Measurements from ENCODE around the gene HOPX. TPM values are rescaled to one million over a fixed set of nuclear protein-coding genes. Genes with fewer than 3 reads are reported as not detected.

The HOPX gene
- total and polyA plus RNA-seq, 2 experiments from 2014 or later = not detected

- ATAC-seq = no peak
- H4K20me1 ChIP-seq (replicated peaks; ENCODE audit: insufficient read depth) = no peaks in the 10 kb centered on the region
- Mint-ChIP-seq H3K27ac (no peak overlapping the region; the same call in 1 of the 2 replicates), H3K9me3 (no peaks in the 10 kb centered on the region), H3K36me3 (ENCODE audit: low read depth) (no peaks in the 10 kb centered on the region), H3K4me1 (peaks cover 5% of the 10 kb centered on the region; the same call in 2 of the 3 replicates), H3K27me3 (ENCODE audit: insufficient read depth, low read depth, poor library complexity) (peaks cover 1% of the 10 kb centered on the region), H3K4me3 (no peak overlapping the region)
- H3K9me2 ChIP-seq (ENCODE audit: insufficient read depth) = no peaks in the 10 kb centered on the region
- no peaks in the 10 kb centered on the region for H3K36me3 ChIP-seq (ENCODE audit: insufficient read depth)
- H3K27me3 ChIP-seq (ENCODE audit: insufficient read depth) = no peaks in the 10 kb centered on the region
- no peaks in the 10 kb centered on the region for H3K4me1 ChIP-seq (ENCODE audit: insufficient read depth)
- no peak overlapping the region for H3K4me2 ChIP-seq
- H3K79me2 ChIP-seq (replicated peaks; ENCODE audit: insufficient read depth) = no peaks in the 10 kb centered on the region
- no peak overlapping the region for H3K4me3 ChIP-seq
- DNase-seq (ENCODE audit: low spot score) = no peak
- no peak overlapping the region for H3K27ac ChIP-seq (ENCODE audit: low read depth)
- TF ChIP-seq JUNB (IDR thresholded peaks at IDR 0.05; ENCODE audit: unreplicated experiment) (no peak), ETS1 (IDR thresholded peaks at IDR 0.05) (no peak), POLR2AphosphoS5 (IDR thresholded peaks at IDR 0.05; ENCODE audit: low read depth) (no peak), STAT1 (IDR thresholded peaks at IDR 0.05; ENCODE audit: unreplicated experiment) (no peak), NANOG (IDR thresholded peaks at IDR 0.05; ENCODE audit: borderline replicate concordance) (no peak), ZNF114 (CRISPR knock-in tag; IDR thresholded peaks at IDR 0.05) (no peak), ZNF462 (CRISPR knock-in tag; IDR thresholded peaks at IDR 0.05) (no peak), CREB1 (CRISPR knock-in tag; IDR thresholded peaks at IDR 0.05; ENCODE audit: low read depth) (no peak)
- TF ChIP-seq, protein P1, sequence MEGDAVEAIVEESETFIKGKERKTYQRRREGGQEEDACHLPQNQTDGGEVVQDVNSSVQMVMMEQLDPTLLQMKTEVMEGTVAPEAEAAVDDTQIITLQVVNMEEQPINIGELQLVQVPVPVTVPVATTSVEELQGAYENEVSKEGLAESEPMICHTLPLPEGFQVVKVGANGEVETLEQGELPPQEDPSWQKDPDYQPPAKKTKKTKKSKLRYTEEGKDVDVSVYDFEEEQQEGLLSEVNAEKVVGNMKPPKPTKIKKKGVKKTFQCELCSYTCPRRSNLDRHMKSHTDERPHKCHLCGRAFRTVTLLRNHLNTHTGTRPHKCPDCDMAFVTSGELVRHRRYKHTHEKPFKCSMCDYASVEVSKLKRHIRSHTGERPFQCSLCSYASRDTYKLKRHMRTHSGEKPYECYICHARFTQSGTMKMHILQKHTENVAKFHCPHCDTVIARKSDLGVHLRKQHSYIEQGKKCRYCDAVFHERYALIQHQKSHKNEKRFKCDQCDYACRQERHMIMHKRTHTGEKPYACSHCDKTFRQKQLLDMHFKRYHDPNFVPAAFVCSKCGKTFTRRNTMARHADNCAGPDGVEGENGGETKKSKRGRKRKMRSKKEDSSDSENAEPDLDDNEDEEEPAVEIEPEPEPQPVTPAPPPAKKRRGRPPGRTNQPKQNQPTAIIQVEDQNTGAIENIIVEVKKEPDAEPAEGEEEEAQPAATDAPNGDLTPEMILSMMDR (conservative IDR thresholded peaks at IDR 0.05; ENCODE audit: low read depth in 2 of 2) = no peak
- no peak overlapping the region for H2AFZ ChIP-seq
- no peaks in the 10 kb centered on the region for H3F3A ChIP-seq (replicated peaks; ENCODE audit: low read depth)
Observed at GRCh38 chr4:56728512-56728911, 47.4 kb upstream of the HOPX start.
